K562 (cell line): ENCODE results near the gene P2RY14. TPM values are rescaled to one million over a fixed set of nuclear protein-coding genes. Genes with fewer than 3 reads are reported as not detected.

Experiments used
- ATAC-seq: fragments of 200-7000 bp; cut with Tn5 transposase; 3 replicates; pipeline ENCODE4 v1.9.1; 2020; ENCODE audit warnings: moderate library complexity
- BruUV-seq: library from RNA; stranded (reverse); fragments of 400-500 nt; replicated peaks from 2 replicates; lab custom pipeline; 2021; lab: Mats Ljungman, UMichigan
- CTCF ChIA-PET: fragments of 300-600 bp; formaldehyde crosslinking; extraction: SDS; loops from one replicate; lab custom pipeline; 2021; ENCODE audit warnings: low intra/inter-chr PET ratio; lab: Yijun Ruan, JAX
- POLR2A ChIA-PET: fragments of 300-600, 350-650 bp; sonication (Branson Sonifier 250); formaldehyde crosslinking; extraction: SDS; loops from one replicate; lab custom pipeline; 2021; ENCODE audit warnings: antibody characterized with exemption, inconsistent platforms; lab: Yijun Ruan, JAX
- DNase-seq, 4 experiments: peaks; one replicate each; pipeline versions ENCODE4 v3.0.0 to v3.0.0-alpha.2; 2011 to 2018; ENCODE audit warnings: low spot score in 3 of 4, mixed read lengths in 3 of 4; ENCODE audit errors: extremely low read depth in 1 of 4
- FAIRE-seq: peaks from 2 replicates; lab custom pipeline; 2011; peaks lifted over from hg19 to GRCh38; lab: Jason Lieb, UNC
- H2AFZ ChIP-seq: 2 replicates; pipeline ENCODE4 v1.6.0; 2011; ENCODE audit warnings: low read depth, low read length, control low read depth, inconsistent platforms
- H3K27ac ChIP-seq: fragments of 200-600 bp; 3 replicates; pipeline ENCODE4 v1.8.0; 2011; ENCODE audit warnings: low read depth, mild to moderate bottlenecking, control low read depth, inconsistent platforms, low read length, moderate library complexity, mixed read lengths; ENCODE audit errors: extremely low read depth
- H3K27me3 ChIP-seq, 2 experiments: fragments of 300-600 bp in 1 of 2; 2 replicates in 1 of 2; 3 replicates in 1 of 2; pipeline versions ENCODE4 v1.6.0 to v1.8.0; 2011; ENCODE audit warnings: inconsistent platforms in 2 of 2, low read length in 2 of 2, mild to moderate bottlenecking in 1 of 2, mixed read lengths in 1 of 2, moderate library complexity in 1 of 2; ENCODE audit not compliant: control insufficient read depth in 2 of 2, insufficient read depth in 2 of 2
- H3K36me3 ChIP-seq: fragments of 300-600 bp; 3 replicates; pipeline ENCODE4 v1.8.0; 2011; ENCODE audit warnings: mild to moderate bottlenecking, low read length, inconsistent platforms; ENCODE audit not compliant: control insufficient read depth, insufficient read depth
- H3K4me1 ChIP-seq, 2 experiments: fragments of 200-600 bp in 1 of 2; replicated peaks in 1 of 2; 2 replicates in 1 of 2; 3 replicates in 1 of 2; pipeline versions ENCODE4 v1.5.1 to v1.8.0; 2011; ENCODE audit warnings: inconsistent platforms in 2 of 2, low read length in 2 of 2, mild to moderate bottlenecking in 1 of 2, mixed read lengths in 1 of 2, moderate library complexity in 1 of 2; ENCODE audit not compliant: control insufficient read depth in 2 of 2, insufficient read depth in 2 of 2
- H3K4me2 ChIP-seq: 2 replicates; pipeline ENCODE4 v1.6.1; 2011; ENCODE audit warnings: low read length, control low read depth, inconsistent platforms, mixed read lengths; ENCODE audit not compliant: insufficient read depth
- H3K4me3 ChIP-seq: fragments of 200-600 bp; sonication (generic), shearing (Covaris generic); 2 replicates; pipeline ENCODE4 v1.5.1; 2016; ENCODE audit warnings: control low read depth, inconsistent platforms
- H3K79me2 ChIP-seq: fragments of 200-600 bp; 3 replicates; pipeline ENCODE4 v1.8.0; 2011; ENCODE audit warnings: low read length, inconsistent platforms; ENCODE audit not compliant: control insufficient read depth, insufficient read depth
- H3K9ac ChIP-seq, 2 experiments: 2 replicates each; pipeline versions ENCODE4 v1.6.0 to v1.6.1; 2011; ENCODE audit warnings: low read depth in 2 of 2, low read length in 2 of 2, control low read depth in 1 of 2, inconsistent platforms in 1 of 2, mild to moderate bottlenecking in 1 of 2, mixed read lengths in 1 of 2; ENCODE audit not compliant: insufficient read depth in 1 of 2
- H3K9me1 ChIP-seq: one replicate; pipeline ENCODE4 v1.6.0; 2011; ENCODE audit warnings: inconsistent platforms, mild to moderate bottlenecking, low read length, moderate library complexity; ENCODE audit not compliant: control insufficient read depth, insufficient read depth
- H3K9me3 ChIP-seq: replicated peaks from 2 replicates; pipeline ENCODE4 v1.5.1; 2011; ENCODE audit warnings: low read depth, low read length, inconsistent platforms; ENCODE audit not compliant: control insufficient read depth, insufficient read depth
- H4K20me1 ChIP-seq: replicated peaks from 2 replicates; pipeline ENCODE4 v1.6.1; 2011; ENCODE audit warnings: low read length, inconsistent platforms, mixed read lengths; ENCODE audit not compliant: control insufficient read depth, insufficient read depth
- BACH1 ChIP-seq: fragments of 200-800 bp; sonication (Bioruptor generic); IDR thresholded peaks from 2 replicates; pipeline ENCODE4 v1.6.1; 2016; ENCODE audit warnings: missing genetic modification characterization, missing compliant biosample characterization
- E2F3 ChIP-seq: fragments of 250-450 bp; sonication (Bioruptor Pico); IDR thresholded peaks from 2 replicates; pipeline ENCODE4 v1.4.0; 2020; ENCODE audit warnings: mild to moderate bottlenecking
- MCM5 ChIP-seq: fragments of 450-650 bp; IDR thresholded peaks from 2 replicates; pipeline ENCODE4 v1.6.1; 2016; ENCODE audit warnings: low read depth
- MXI1 ChIP-seq: IDR thresholded peaks from 2 replicates; pipeline ENCODE4 v1.6.1; 2011; ENCODE audit warnings: low read depth, mild to moderate bottlenecking, improper control_type of control experiment, low read length
- NR2F6 ChIP-seq: fragments of 450-650 bp; formaldehyde crosslinking; IDR thresholded peaks from 2 replicates; pipeline ENCODE4 v1.4.0; 2020; ENCODE audit warnings: mild to moderate bottlenecking
- NUFIP1 ChIP-seq: fragments of 450-650 bp; IDR thresholded peaks from 2 replicates; pipeline ENCODE4 v1.6.1; 2018; ENCODE audit not compliant: partially characterized antibody
- PRMT5 ChIP-seq: sonication (generic); formaldehyde crosslinking; IDR thresholded peaks from 2 replicates; pipeline ENCODE4 v1.5.0; 2020; ENCODE audit warnings: missing genetic modification reagents
- ZFP30 ChIP-seq: fragments of 250-450 bp; sonication (Bioruptor Pico); IDR thresholded peaks from 2 replicates; pipeline ENCODE4 v1.8.0; 2022; ENCODE audit warnings: moderate library complexity, mild to moderate bottlenecking, inconsistent platforms, borderline replicate concordance
- ZNF121 ChIP-seq: sonication (generic); formaldehyde crosslinking; conservative IDR thresholded peaks from 2 replicates; pipeline ENCODE4 v1.8.0; 2022; ENCODE audit warnings: missing genetic modification reagents
- ZNF316 ChIP-seq: fragments of 450-650 bp; IDR thresholded peaks from 2 replicates; pipeline ENCODE4 v1.6.1; 2016
- WGBS: fragments of 100-300 bp; shearing (Covaris generic); methylation state at CpG from one replicate; pipeline ENCODE4 v1.1.6; 2016; ENCODE audit warnings: low coverage, mixed read lengths; ENCODE audit not compliant: insufficient coverage; ENCODE audit errors: missing lambda C conversion rate; 5-methylcytosine and 5-hydroxymethylcytosine counted together
- in situ Hi-C: fragments of 300-500 bp; cut with MboI; formaldehyde crosslinking; loops from 4 replicates; pipeline ENCODE4 v1.15.0; 2018; ENCODE audit warnings: inconsistent platforms, mixed read lengths
- intact Hi-C: fragments of 100-400 bp; cut with micrococcal nuclease; formaldehyde crosslinking; loops from 2 replicates; pipeline ENCODE4 v1.14.2; 2022
- polyA plus RNA-seq, 8 experiments: library from polyadenylated mRNA; depleted of rRNA in 4 of 8; stranded (reverse) in 5 of 8; unstranded in 3 of 8; fragments of >200 nt; fragmentation: Nextera tagmentation in 2 of 8; fragmentation: Illumina TruSeq in 1 of 8; extraction: Ambion mirVana in 2 of 8; extraction: Trizol in 1 of 8; gene quantifications; 2 replicates each; pipeline versions ENCODE4 v1.2.1 to v1.2.3, GENCODE V29; 2011 to 2014; ENCODE audit warnings: inconsistent platforms in 1 of 8, missing spikeins in 1 of 8
- total RNA-seq, 7 experiments: library from RNA; depleted of rRNA in 6 of 7; stranded (reverse); fragments of >200 nt in 6 of 7; fragmentation: Illumina TruSeq in 2 of 7; extraction: Trizol in 2 of 7; gene quantifications; 2 replicates each; pipeline versions ENCODE4 v1.2.1 to v1.2.3, GENCODE V29; 2011 to 2021; ENCODE audit warnings: low replicate concordance in 1 of 7
- TF ChIP-seq, protein P1 (sequence below): fragments of 450-650 bp; IDR thresholded peaks from 2 replicates; pipeline ENCODE4 v1.6.1; 2016; ENCODE audit warnings: missing biosample characterization, missing genetic modification characterization
- TF ChIP-seq, protein P2 (sequence below): sonication (generic); formaldehyde crosslinking; IDR thresholded peaks from 2 replicates; pipeline ENCODE4 v1.8.1; 2023; ENCODE audit warnings: mild to moderate bottlenecking, missing genetic modification reagents, moderate library complexity

P2RY14 gene
- total and polyA plus RNA-seq, 9 of the 15 experiments (the other 6 are each of a cell fraction or from before 2014, with no cell fraction given): not detected

DNA sequence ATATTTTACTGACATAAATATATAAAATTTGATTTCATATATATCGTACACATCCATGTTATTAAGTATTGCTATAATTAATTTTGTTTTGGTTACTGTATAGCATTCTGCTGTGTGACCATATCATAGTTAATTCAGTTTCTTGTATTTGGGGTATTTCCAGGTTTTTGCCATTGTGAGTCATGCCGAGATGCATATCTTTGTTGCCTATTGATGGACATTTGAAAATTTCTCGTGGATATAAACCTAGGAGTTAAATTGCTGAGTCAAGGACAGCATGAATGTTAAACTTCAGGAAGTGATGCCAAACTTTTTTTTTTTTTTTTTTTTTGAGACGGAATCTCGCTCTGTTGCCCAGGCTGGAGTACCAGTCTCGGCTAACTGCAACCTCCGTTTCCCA lies 41.6 kb downstream of the P2RY14 start (continued):
- TF ChIP-seq ZNF121 (CRISPR knock-in tag) (peak; percentile 18; the same call in 1 of the 2 replicates), NUFIP1 (no peak), MCM5 (no peak), E2F3 (CRISPR knock-in tag) (no peak), ZFP30 (CRISPR knock-in tag) (no peak), ZNF316 (peak; percentile 31; the same call in 1 of the 2 replicates)
- TF ChIP-seq, all 486 proteins: peak for 4

DNA sequence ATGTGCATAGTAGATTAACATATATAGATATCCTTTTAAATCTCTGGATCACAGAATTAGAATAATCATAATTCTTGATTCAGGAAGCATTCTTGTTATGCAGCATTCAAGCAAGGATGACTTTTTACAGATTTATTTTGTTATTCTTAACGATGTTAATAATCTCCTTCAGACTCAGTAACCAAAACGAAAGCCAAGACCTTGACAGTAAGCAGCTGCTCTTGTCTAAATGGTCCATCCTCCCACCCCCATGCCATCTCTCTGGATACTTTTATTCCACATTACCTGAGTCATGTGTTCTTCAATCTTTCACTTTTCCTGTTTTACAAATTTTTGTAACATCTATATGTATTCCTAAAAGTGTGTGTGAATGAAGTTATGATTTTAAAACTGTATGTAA lies 42.0 kb downstream of the P2RY14 start:
- POLR2A ChIA-PET: no interaction called here
- WGBS: 0% methylated on average over 2 of the region's 2 CpGs
- H3K4me1 ChIP-seq: no peaks in the 10 kb centered on the region
- no TSS peak for BruUV-seq
- H3K27me3 ChIP-seq: peaks cover 0 to 8% of the 10 kb centered on the region in 2 experiments; a peak in 2 of 5 replicates
- FAIRE-seq (no peak), DNase-seq (no peak), ATAC-seq (no peak)
- H3K9me1 ChIP-seq: no peaks in the 10 kb centered on the region
- TF ChIP-seq, protein P1, sequence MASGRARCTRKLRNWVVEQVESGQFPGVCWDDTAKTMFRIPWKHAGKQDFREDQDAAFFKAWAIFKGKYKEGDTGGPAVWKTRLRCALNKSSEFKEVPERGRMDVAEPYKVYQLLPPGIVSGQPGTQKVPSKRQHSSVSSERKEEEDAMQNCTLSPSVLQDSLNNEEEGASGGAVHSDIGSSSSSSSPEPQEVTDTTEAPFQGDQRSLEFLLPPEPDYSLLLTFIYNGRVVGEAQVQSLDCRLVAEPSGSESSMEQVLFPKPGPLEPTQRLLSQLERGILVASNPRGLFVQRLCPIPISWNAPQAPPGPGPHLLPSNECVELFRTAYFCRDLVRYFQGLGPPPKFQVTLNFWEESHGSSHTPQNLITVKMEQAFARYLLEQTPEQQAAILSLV (tag): no peak
- no peak for TF ChIP-seq NR2F6 (CRISPR knock-in tag)
- no peak for TF ChIP-seq BACH1 (tag)
- TF ChIP-seq, protein P2, sequence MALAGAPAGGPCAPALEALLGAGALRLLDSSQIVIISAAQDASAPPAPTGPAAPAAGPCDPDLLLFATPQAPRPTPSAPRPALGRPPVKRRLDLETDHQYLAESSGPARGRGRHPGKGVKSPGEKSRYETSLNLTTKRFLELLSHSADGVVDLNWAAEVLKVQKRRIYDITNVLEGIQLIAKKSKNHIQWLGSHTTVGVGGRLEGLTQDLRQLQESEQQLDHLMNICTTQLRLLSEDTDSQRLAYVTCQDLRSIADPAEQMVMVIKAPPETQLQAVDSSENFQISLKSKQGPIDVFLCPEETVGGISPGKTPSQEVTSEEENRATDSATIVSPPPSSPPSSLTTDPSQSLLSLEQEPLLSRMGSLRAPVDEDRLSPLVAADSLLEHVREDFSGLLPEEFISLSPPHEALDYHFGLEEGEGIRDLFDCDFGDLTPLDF (CRISPR knock-in tag): no peak
- no peak for TF ChIP-seq PRMT5 (CRISPR knock-in tag)
- no peak for TF ChIP-seq MXI1
- in situ Hi-C loops (loop anchor here (25.0 kb wide), 1 partner anchor 601 kb away; no protein-coding TSS in a partner anchor), intact Hi-C loops (no loop called here)
- H3K4me3 ChIP-seq: no peak overlapping the region
- H3K36me3 ChIP-seq: no peaks in the 10 kb centered on the region
- H3K79me2 ChIP-seq: no peaks in the 10 kb centered on the region
- H2AFZ ChIP-seq: no peak overlapping the region
- no peaks in the 10 kb centered on the region for H4K20me1 ChIP-seq
- no peak overlapping the region for H3K4me2 ChIP-seq
- no peak overlapping the region for H3K9ac ChIP-seq
- no peaks in the 10 kb centered on the region for H3K9me3 ChIP-seq
- CTCF ChIA-PET: interaction anchor here (0.6 kb wide), 1 partner anchor 71 kb away, joined by 7 read pairs; no protein-coding TSS in a partner anchor
- no peak overlapping the region for H3K27ac ChIP-seq
